Liver (tissue), 9 donors: ENCODE results near the gene FAM13C. TPM values are rescaled to one million over a fixed set of nuclear protein-coding genes. Genes with fewer than 3 reads are reported as not detected.

Source experiments
- DNase-seq: peaks from one replicate; pipeline ENCODE4 v3.0.0-alpha.2; 2017; ENCODE audit warnings: low spot score
- H3K27ac ChIP-seq, 2 donors: one replicate each; pipeline ENCODE4 v1.7.0; 2013; ENCODE audit warnings: inconsistent platforms in 2 of 2, low read length in 2 of 2, control low read depth in 1 of 2, low read depth in 1 of 2, mild to moderate bottlenecking in 1 of 2
- H3K27me3 ChIP-seq, 4 donors: one replicate each; pipeline versions ENCODE4 v1.6.1 to v1.7.0; 2013; ENCODE audit warnings: low read length in 3 of 4, inconsistent platforms in 1 of 4, mild to moderate bottlenecking in 1 of 4, moderate library complexity in 1 of 4; ENCODE audit not compliant: control insufficient read depth in 4 of 4, insufficient read depth in 4 of 4
- H3K36me3 ChIP-seq, 4 donors: one replicate each; pipeline versions ENCODE4 v1.6.1 to v1.7.0; 2013; ENCODE audit warnings: low read length in 3 of 4, mild to moderate bottlenecking in 3 of 4, low read depth in 1 of 4, moderate library complexity in 1 of 4; ENCODE audit not compliant: control insufficient read depth in 4 of 4, insufficient read depth in 3 of 4
- H3K4me1 ChIP-seq, 4 donors: one replicate each; pipeline versions ENCODE4 v1.6.1 to v1.7.0; 2013; ENCODE audit warnings: low read length in 3 of 4, mild to moderate bottlenecking in 3 of 4, moderate library complexity in 1 of 4; ENCODE audit not compliant: control insufficient read depth in 4 of 4, insufficient read depth in 4 of 4
- H3K4me3 ChIP-seq, 3 donors: one replicate each; pipeline versions ENCODE4 v1.6.1 to v1.7.0; 2013; ENCODE audit warnings: low read length in 3 of 3, control low read depth in 1 of 3, low read depth in 1 of 3, mild to moderate bottlenecking in 1 of 3
- H3K9ac ChIP-seq, 2 donors: one replicate each; pipeline ENCODE4 v1.7.0; 2013; ENCODE audit warnings: low read length in 2 of 2, mild to moderate bottlenecking in 2 of 2, moderate library complexity in 2 of 2, control low read depth in 1 of 2, low read depth in 1 of 2
- H3K9me3 ChIP-seq, 4 donors: one replicate each; pipeline versions ENCODE4 v1.6.1 to v1.7.0; 2013; ENCODE audit warnings: low read length in 3 of 4; ENCODE audit not compliant: control insufficient read depth in 4 of 4
- ATF3 ChIP-seq: IDR thresholded peaks from 2 replicates; pipeline ENCODE4 v1.6.1; 2016; ENCODE audit warnings: antibody characterized with exemption
- CTCF ChIP-seq: fragments of 150-350 bp; IDR thresholded peaks from 2 replicates; pipeline ENCODE4 v1.5.1; 2017; ENCODE audit warnings: improper control_type of control experiment, low read depth, low read length; ENCODE audit not compliant: missing input control
- EGR1 ChIP-seq, 2 donors: IDR thresholded peaks; 2 replicates each; pipeline ENCODE4 v1.6.1; 2016 to 2018; ENCODE audit warnings: antibody characterized with exemption in 2 of 2, low read depth in 2 of 2
- FOXA1 ChIP-seq: IDR thresholded peaks from 2 replicates; pipeline ENCODE4 v1.6.1; 2016; ENCODE audit warnings: antibody characterized with exemption
- GABPA ChIP-seq, 2 donors: IDR thresholded peaks in 1 of 2; conservative IDR thresholded peaks in 1 of 2; 2 replicates each; pipeline ENCODE4 v1.6.1; 2016; ENCODE audit warnings: antibody characterized with exemption in 2 of 2, mild to moderate bottlenecking in 1 of 2, moderate library complexity in 1 of 2
- HNF4A ChIP-seq, 2 donors: conservative IDR thresholded peaks; 2 replicates each; pipeline ENCODE4 v1.6.1; 2016; ENCODE audit warnings: antibody characterized with exemption in 2 of 2, mild to moderate bottlenecking in 2 of 2
- HNF4G ChIP-seq: IDR thresholded peaks from 2 replicates; pipeline ENCODE4 v1.6.1; 2016; ENCODE audit warnings: antibody characterized with exemption
- JUND ChIP-seq, 2 donors: IDR thresholded peaks; 2 replicates each; pipeline ENCODE4 v1.6.1; 2016; ENCODE audit warnings: antibody characterized with exemption in 2 of 2
- NR2F2 ChIP-seq: IDR thresholded peaks from 2 replicates; pipeline ENCODE4 v1.6.1; 2016; ENCODE audit warnings: antibody characterized with exemption
- RAD21 ChIP-seq, 2 donors: IDR thresholded peaks; 2 replicates each; pipeline ENCODE4 v1.6.1; 2016; ENCODE audit warnings: antibody characterized with exemption in 2 of 2, mild to moderate bottlenecking in 2 of 2
- REST ChIP-seq: IDR thresholded peaks from 2 replicates; pipeline ENCODE4 v1.6.1; 2016; ENCODE audit warnings: antibody characterized with exemption, mild to moderate bottlenecking
- RXRA ChIP-seq, 2 donors: IDR thresholded peaks; 2 replicates each; pipeline ENCODE4 v1.6.1; 2017 to 2018; ENCODE audit warnings: antibody characterized with exemption in 2 of 2, mild to moderate bottlenecking in 1 of 2
- SP1 ChIP-seq: IDR thresholded peaks from 2 replicates; pipeline ENCODE4 v1.6.1; 2018; ENCODE audit warnings: antibody characterized with exemption, mild to moderate bottlenecking
- YY1 ChIP-seq: IDR thresholded peaks from 2 replicates; pipeline ENCODE4 v1.6.1; 2016; ENCODE audit warnings: antibody characterized with exemption, mild to moderate bottlenecking
- ZBTB33 ChIP-seq: IDR thresholded peaks from 2 replicates; pipeline ENCODE4 v1.6.1; 2016; ENCODE audit warnings: antibody characterized with exemption
- WGBS: extraction: QIAGEN DNeasy Blood & Tissue Kit; methylation state at CpG from one replicate; pipeline ENCODE4 v1.1.7; 2013; 5-methylcytosine and 5-hydroxymethylcytosine counted together
- polyA plus RNA-seq, 2 donors: library from polyadenylated mRNA; stranded (reverse) in 1 of 2; unstranded in 1 of 2; fragments of 200-250 nt in 1 of 2; fragments of >200 nt in 1 of 2; fragmentation: Nextera tagmentation in 1 of 2; extraction: Ambion mirVana in 1 of 2; gene quantifications; one replicate each; pipeline versions ENCODE4 v1.2.1 to v1.2.3, GENCODE V29; 2013 to 2015
- total RNA-seq, 2 donors: library from RNA; depleted of rRNA; stranded (reverse); fragments of >200 nt; gene quantifications; one replicate each; pipeline ENCODE4 v1.2.3, GENCODE V29; 2014
- donor health status: healthy.
- donor health status: healthy.
- donor health status: healthy.
- donor health status: healthy.
- donor health status: healthy.

The FAM13C gene
- total and polyA plus RNA-seq, 4 donors = 0.87 to 2.4 (median 2.1) TPM

- peak in 1 of 2 donors; percentile 23 for TF ChIP-seq RAD21 (IDR thresholded peaks at IDR 0.05)
- no peak for TF ChIP-seq NR2F2
- no peak for TF ChIP-seq HNF4A (conservative IDR thresholded peaks at IDR 0.05)
- TF ChIP-seq EGR1 (IDR thresholded peaks at IDR 0.05; ENCODE audit: low read depth in 2 of 2) = no peak
- peak in 1 of 2 donors; percentile 17 for TF ChIP-seq RXRA (IDR thresholded peaks at IDR 0.05)
- TF ChIP-seq REST = no peak
- no peak for TF ChIP-seq CTCF
- TF ChIP-seq YY1 = no peak
- WGBS = 41% methylated on average over 2 of the region's 2 CpGs
- Histone ChIP-seq H3K27ac (no peak overlapping the region), H3K4me3 (no peak overlapping the region), H3K9me3 (no peaks in the 10 kb centered on the region), H3K4me1 (peaks cover 0 to 4% (median 2%) of the 10 kb centered on the region in 4 donors), H3K36me3 (no peaks in the 10 kb centered on the region), H3K27me3 (no peaks in the 10 kb centered on the region), H3K9ac (no peak overlapping the region)
- no peak for DNase-seq
Measured at GRCh38 chr10:59336632-59337031, 25.7 kb downstream of the FAM13C start.

- H3K4me3 ChIP-seq = no peak overlapping the region
- no peak overlapping the region for H3K9ac ChIP-seq
- H3K9me3 ChIP-seq = no peaks in the 10 kb centered on the region
- DNase-seq = no peak
- H3K27me3 ChIP-seq = no peaks in the 10 kb centered on the region
- H3K27ac ChIP-seq = no peak overlapping the region
- TF ChIP-seq REST (no peak), ZBTB33 (no peak), EGR1 (IDR thresholded peaks at IDR 0.05; ENCODE audit: low read depth in 2 of 2) (no peak), SP1 (no peak), HNF4A (conservative IDR thresholded peaks at IDR 0.05) (no peak), RAD21 (IDR thresholded peaks at IDR 0.05) (no peak), NR2F2 (no peak), FOXA1 (no peak), ATF3 (no peak), HNF4G (no peak), YY1 (no peak), CTCF (no peak), GABPA (IDR thresholded peaks at IDR 0.05 in 1 of 2, conservative IDR thresholded peaks at IDR 0.05 in 1 of 2) (no peak), JUND (IDR thresholded peaks at IDR 0.05) (no peak)
- WGBS = 93% methylated on average over 2 of the region's 2 CpGs
- H3K36me3 ChIP-seq = no peaks in the 10 kb centered on the region
- peaks cover 0 to 4% (median 2%) of the 10 kb centered on the region in 4 donors for H3K4me1 ChIP-seq
Measured at GRCh38 chr10:59335497-59335896, 26.9 kb downstream of the FAM13C start.
